HL-60 (cell line): Measurements from ENCODE around the gene ZMYND12.
"Not testable (repeated sequence)": the region's sequence is repeated elsewhere in the genome, so short reads cannot be mapped to it uniquely, and the experiment has no call there.

Experiments used
- DNase-seq, 2 experiments: peaks; one replicate each; pipeline ENCODE4 v3.0.0-alpha.2; 2010 to 2020; ENCODE audit warnings: low read depth in 1 of 2, low spot score in 1 of 2
- H3K27ac ChIP-seq: fragments of 250-450 bp; sonication (Bioruptor Pico); replicated peaks from 2 replicates; pipeline ENCODE4 v1.5.1; 2020; ENCODE audit warnings: mild to moderate bottlenecking, moderate library complexity
- H3K27me3 ChIP-seq: fragments of 250-450 bp; sonication (Bioruptor Pico); 2 replicates; pipeline ENCODE4 v1.5.1; 2021; ENCODE audit warnings: mild to moderate bottlenecking, moderate library complexity; ENCODE audit not compliant: insufficient read depth, poor library complexity, severe bottlenecking
- H3K4me3 ChIP-seq: replicated peaks from 2 replicates; pipeline ENCODE4 v1.5.1; 2011; ENCODE audit warnings: mild to moderate bottlenecking, control low read depth, low read length; ENCODE audit not compliant: insufficient read depth
- CTCF ChIP-seq: IDR thresholded peaks from one replicate; pipeline ENCODE4 v1.5.1; 2011; ENCODE audit warnings: low read length, control low read depth, inconsistent platforms; ENCODE audit not compliant: insufficient read depth
- GABPA ChIP-seq: IDR thresholded peaks from 2 replicates; pipeline ENCODE4 v1.6.1; 2012; ENCODE audit warnings: low read depth
- POLR2AphosphoS5 ChIP-seq: IDR thresholded peaks from 2 replicates; pipeline ENCODE4 v1.6.1; 2012; ENCODE audit warnings: low read depth
- REST ChIP-seq: IDR thresholded peaks from 2 replicates; pipeline ENCODE4 v1.6.1; 2012; ENCODE audit warnings: low read depth; ENCODE audit not compliant: insufficient replicate concordance
- SPI1 ChIP-seq: IDR thresholded peaks from 2 replicates; pipeline ENCODE4 v1.6.1; 2012; ENCODE audit warnings: low read depth, mild to moderate bottlenecking, borderline replicate concordance

ZMYND12 gene

DNA sequence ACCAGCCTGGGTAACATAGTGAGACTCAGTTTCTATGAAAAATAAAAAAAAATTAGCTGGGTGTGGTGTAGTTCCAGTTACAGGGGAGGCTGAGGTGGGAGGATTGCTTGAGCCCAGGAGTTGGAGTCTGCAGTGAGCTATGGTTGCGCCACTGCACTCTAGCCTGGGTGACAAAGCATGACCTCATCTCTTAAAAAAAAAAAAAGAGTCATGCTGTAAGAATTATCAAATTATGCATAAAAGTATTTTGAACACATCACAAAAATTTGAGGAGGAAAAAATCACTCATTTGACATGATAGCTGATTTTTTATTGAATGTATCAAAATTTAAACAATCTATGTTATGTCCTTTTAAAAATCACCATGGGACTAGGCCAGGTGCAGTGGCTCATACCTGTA lies 25.1 kb upstream of the ZMYND12 start:
- TF ChIP-seq GABPA, result no peak
- no peak for TF ChIP-seq REST
- no peak for TF ChIP-seq SPI1
- TF ChIP-seq POLR2AphosphoS5, result no peak
- no peak for TF ChIP-seq CTCF
- no peaks in the 10 kb centered on the region for H3K27me3 ChIP-seq
- no peak for DNase-seq
- no peak overlapping the region for H3K4me3 ChIP-seq
- no peak overlapping the region for H3K27ac ChIP-seq

DNA sequence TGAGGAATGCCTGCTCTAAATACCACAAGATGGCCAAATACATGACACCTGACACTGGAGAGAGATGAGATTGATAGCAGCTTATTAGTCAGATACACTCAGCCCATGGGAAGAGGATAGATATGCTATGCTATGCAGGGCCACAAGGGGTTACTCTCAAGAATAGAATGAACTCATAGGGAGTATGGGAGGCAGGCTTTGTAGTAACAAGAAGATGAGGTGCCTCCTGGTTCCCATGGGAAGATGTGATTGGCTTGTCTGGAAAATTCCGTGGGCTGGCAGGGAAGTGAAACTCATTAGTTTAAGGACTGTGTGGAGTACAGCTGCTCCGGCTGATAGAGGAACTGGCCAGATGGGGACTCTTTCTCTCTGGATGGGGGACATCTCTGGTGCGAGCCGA lies 23.8 kb upstream of the ZMYND12 start:
- H3K27ac ChIP-seq, result no peak overlapping the region
- no peak for DNase-seq
- TF ChIP-seq REST (no peak), SPI1 (no peak), CTCF (no peak), GABPA (no peak), POLR2AphosphoS5 (no peak)
- no peak overlapping the region for H3K4me3 ChIP-seq
- H3K27me3 ChIP-seq, result no peaks in the 10 kb centered on the region

DNA sequence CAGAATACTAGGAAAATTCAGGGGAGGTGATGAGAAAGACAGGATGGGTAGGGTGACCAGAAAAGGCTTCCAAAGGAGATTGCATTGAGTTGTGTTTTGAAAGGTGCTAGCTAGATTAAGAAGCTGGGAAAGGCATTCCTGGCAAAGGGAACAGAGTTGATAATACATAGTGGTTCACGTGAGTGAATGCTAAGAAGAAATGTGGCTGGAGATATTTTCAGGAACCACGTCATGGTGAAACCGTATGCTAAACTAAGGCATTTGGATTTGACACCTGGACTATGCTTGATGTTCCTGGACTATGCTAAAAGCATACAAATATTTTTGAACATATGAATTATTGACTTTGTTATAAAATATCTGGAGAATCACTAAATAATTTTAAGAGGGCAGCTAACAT lies 22.0 kb upstream of the ZMYND12 start:
- H3K27me3 ChIP-seq, result no peaks in the 10 kb centered on the region
- H3K27ac ChIP-seq, result no peak overlapping the region
- DNase-seq, result no peak
- TF ChIP-seq SPI1 (no peak), GABPA (no peak), REST (no peak), CTCF (no peak), POLR2AphosphoS5 (no peak)
- H3K4me3 ChIP-seq, result no peak overlapping the region

DNA sequence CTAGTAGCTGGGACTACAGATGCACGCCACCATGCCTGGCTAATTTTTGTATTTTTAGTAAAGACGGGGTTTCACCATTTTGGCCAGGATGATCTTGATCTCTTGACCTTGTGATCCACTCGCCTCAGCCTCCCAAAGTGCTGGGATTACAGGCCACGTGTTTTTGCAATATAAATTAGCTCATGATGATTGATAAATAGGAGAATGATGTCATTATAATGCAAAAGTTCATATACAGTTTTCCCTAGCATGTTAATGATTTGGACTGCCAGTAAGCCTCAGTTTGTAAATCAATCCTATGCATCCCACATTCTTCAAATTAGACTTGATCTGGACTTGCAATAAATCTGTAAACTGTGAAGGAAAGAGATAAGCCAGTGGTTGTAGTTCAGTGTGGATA lies 21.5 kb upstream of the ZMYND12 start:
- H3K4me3 ChIP-seq, H3K27me3 ChIP-seq, H3K27ac ChIP-seq, DNase-seq: not testable (repeated sequence)
